ENCODE data around the gene ELMOD1. TPM values are rescaled to one million over a fixed set of nuclear protein-coding genes. Genes with fewer than 3 reads are reported as not detected.

Gene ELMOD1
- total and polyA plus RNA-seq, 2 of the 4 experiments (the other 2 are of a cell fraction): 0.18 to 0.29 TPM

GRCh38 chr11:107612445-107612844 lies 21.5 kb downstream of the ELMOD1 start:
- no peak for DNase-seq
- POLR2A ChIA-PET (ENCODE audit: unreplicated experiment): no interaction called here
- no peak overlapping the region for H2BK20ac ChIP-seq (ENCODE audit: low read depth, low read length)
- H4K8ac ChIP-seq (ENCODE audit: low read depth in 2 of 2, low read length in 2 of 2): no peak overlapping the region
- H3K56ac ChIP-seq (ENCODE audit: extremely low read depth, insufficient read depth, low read length): no peak overlapping the region
- H3K4me2 ChIP-seq (ENCODE audit: low read depth, low read length): no peak overlapping the region
- H4K91ac ChIP-seq (ENCODE audit: insufficient read depth, low read depth, low read length): no peak overlapping the region
- no peak overlapping the region for H3K23ac ChIP-seq (ENCODE audit: low read depth, low read length)
- H2BK120ac ChIP-seq (ENCODE audit: low read depth, low read length): no peak overlapping the region
- H4K20me1 ChIP-seq (ENCODE audit: insufficient read depth, low read length): no peaks in the 10 kb centered on the region
- CTCF ChIA-PET: no interaction called here
- H2AK5ac ChIP-seq (ENCODE audit: low read depth, low read length): no peak overlapping the region
- intact Hi-C loops (cut with micrococcal nuclease) (no loop called here), dilution Hi-C loops (cut with HindIII; ENCODE audit: low sequenced_read_pairs, unreplicated experiment) (no loop called here), in situ Hi-C loops (cut with MboI; ENCODE audit: low sequenced_read_pairs) (no loop called here)
- H3K4ac ChIP-seq (ENCODE audit: low read depth, low read length): no peak overlapping the region
- H2BK5ac ChIP-seq (ENCODE audit: low read depth, low read length, poor library complexity, severe bottlenecking): no peak overlapping the region
- H3K9me3 ChIP-seq (ENCODE audit: control insufficient read depth, insufficient read depth, low read length): no peaks in the 10 kb centered on the region
- no peak overlapping the region for H3K9ac ChIP-seq (ENCODE audit: low read depth, low read length)
- H3K4me3 ChIP-seq (ENCODE audit: insufficient read depth, low read depth, low read length): no peak overlapping the region
- H3K27ac ChIP-seq (ENCODE audit: insufficient read depth, low read length): no peak overlapping the region
- H4K5ac ChIP-seq (ENCODE audit: low read depth, low read length): no peak overlapping the region
- H3K9me1 ChIP-seq (ENCODE audit: insufficient read depth, low read length): no peaks in the 10 kb centered on the region
- H3K18ac ChIP-seq (ENCODE audit: low read depth, low read length): no peak overlapping the region
- ATAC-seq (ENCODE audit: low read depth): no peak
- H2AK9ac ChIP-seq (replicated peaks; ENCODE audit: low read depth, low read length, poor library complexity): no peak overlapping the region
- no peaks in the 10 kb centered on the region for H3K79me1 ChIP-seq (ENCODE audit: low read depth in 1 of 2, low read length in 2 of 2)
- no peak overlapping the region for H2BK15ac ChIP-seq (ENCODE audit: low read depth, low read length)
- H2AFZ ChIP-seq (replicated peaks; ENCODE audit: low read length, poor library complexity): no peak overlapping the region
- TF ChIP-seq MAFK (IDR thresholded peaks at IDR 0.05; ENCODE audit: low read depth, low read length) (no peak), USF2 (IDR thresholded peaks at IDR 0.05; ENCODE audit: low read depth, low read length) (no peak), MAZ (IDR thresholded peaks at IDR 0.05; ENCODE audit: borderline replicate concordance, low read depth, low read length) (no peak), RFX5 (IDR thresholded peaks at IDR 0.05; ENCODE audit: low read depth, low read length) (no peak), CHD1 (IDR thresholded peaks at IDR 0.05; ENCODE audit: low read depth, low read length) (no peak), BHLHE40 (IDR thresholded peaks at IDR 0.05; ENCODE audit: low read depth, low read length) (no peak), NFE2L2 (IDR thresholded peaks at IDR 0.05; ENCODE audit: low read depth, low read length) (no peak), ELK1 (IDR thresholded peaks at IDR 0.05; ENCODE audit: borderline replicate concordance, low read depth, low read length) (no peak), RCOR1 (IDR thresholded peaks at IDR 0.05; ENCODE audit: insufficient replicate concordance, low read length) (no peak), FOS (IDR thresholded peaks at IDR 0.05; ENCODE audit: low read depth, low read length) (no peak), CEBPB (IDR thresholded peaks at IDR 0.05; ENCODE audit: low read depth, low read length) (no peak), POLR2A (IDR thresholded peaks at IDR 0.05; ENCODE audit: low read depth, low read length) (no peak), MXI1 (IDR thresholded peaks at IDR 0.05; ENCODE audit: borderline replicate concordance, low read depth, low read length) (no peak), SMC3 (IDR thresholded peaks at IDR 0.05; ENCODE audit: low read depth, low read length) (no peak), CTCF (conservative IDR thresholded peaks at IDR 0.05; ENCODE audit: low read depth, low read length) (no peak), RAD21 (IDR thresholded peaks at IDR 0.05; ENCODE audit: low read length) (no peak)
- BruUV-seq (replicated peaks): no TSS peak
- WGBS, 2 experiments (ENCODE audit: extremely low coverage in 2 of 2, insufficient read length in 1 of 2): no CpG with 5 or more reads among the region's 2 CpGs
- H3K27me3 ChIP-seq (ENCODE audit: control insufficient read depth, insufficient read depth, low read length): peaks cover 5% of the 10 kb centered on the region; the same call in 1 of the 2 replicates
- no peak overlapping the region for H3K14ac ChIP-seq (replicated peaks; ENCODE audit: low read depth, low read length)
- H3K4me1 ChIP-seq (ENCODE audit: control insufficient read depth, insufficient read depth, low read length): no peaks in the 10 kb centered on the region
- no peaks in the 10 kb centered on the region for H3K36me3 ChIP-seq (ENCODE audit: control insufficient read depth, insufficient read depth, low read length)
